KMS-11 (cell line): Measurements from ENCODE around the gene MYRIP.
"Not testable (repeated sequence)": the region's sequence is repeated elsewhere in the genome, so short reads cannot be mapped to it uniquely, and the experiment has no call there.

Source experiments
- H2AFZ ChIP-seq: fragments of 200-600 bp; sonication (generic); 2 replicates; pipeline ENCODE4 v1.6.1; 2016; ENCODE audit warnings: antibody characterized with exemption, mixed run types, low read depth
- H3K27ac ChIP-seq: fragments of 200-600 bp; sonication (generic); 2 replicates; pipeline ENCODE4 v1.6.1; 2016; ENCODE audit warnings: mild to moderate bottlenecking, mixed run types
- H3K27me3 ChIP-seq: fragments of 200-600 bp; sonication (generic); 2 replicates; pipeline ENCODE4 v1.6.1; 2017; ENCODE audit warnings: mild to moderate bottlenecking, low read depth, mixed run types, moderate library complexity; ENCODE audit not compliant: insufficient read depth
- H3K36me3 ChIP-seq: fragments of 200-600 bp; sonication (generic); 2 replicates; pipeline ENCODE4 v1.6.1; 2017; ENCODE audit warnings: mild to moderate bottlenecking, mixed run types; ENCODE audit not compliant: insufficient read depth
- H3K4me1 ChIP-seq: fragments of 200-600 bp; sonication (generic); 2 replicates; pipeline ENCODE4 v1.6.1; 2016; ENCODE audit warnings: mild to moderate bottlenecking, low read depth, mixed run types; ENCODE audit not compliant: poor library complexity, severe bottlenecking
- H3K4me2 ChIP-seq: fragments of 200-600 bp; sonication (generic); 2 replicates; pipeline ENCODE4 v1.7.0; 2016; ENCODE audit warnings: mild to moderate bottlenecking, mixed run types
- H3K4me3 ChIP-seq: fragments of 200-600 bp; sonication (generic); IDR thresholded peaks from 2 replicates; pipeline ENCODE4 v1.6.1; 2017; ENCODE audit warnings: low read depth, low read length, mixed read lengths; ENCODE audit not compliant: insufficient read depth
- H3K79me2 ChIP-seq: fragments of 200-600 bp; sonication (generic); 2 replicates; pipeline ENCODE4 v1.6.1; 2016; ENCODE audit warnings: low read depth, mixed run types; ENCODE audit not compliant: insufficient read depth
- H3K9ac ChIP-seq: fragments of 200-600 bp; sonication (generic); 2 replicates; pipeline ENCODE4 v1.6.1; 2016; ENCODE audit warnings: mild to moderate bottlenecking, mixed run types
- H4K20me1 ChIP-seq: fragments of 200-600 bp; sonication (generic); 2 replicates; pipeline ENCODE4 v1.6.1; 2016; ENCODE audit warnings: mild to moderate bottlenecking, mixed run types; ENCODE audit not compliant: insufficient read depth
- CTCF ChIP-seq: fragments of 200-600 bp; sonication (generic); conservative IDR thresholded peaks from 2 replicates; pipeline ENCODE4 v1.6.1; 2017; ENCODE audit warnings: low read depth, mild to moderate bottlenecking, antibody characterized with exemption, low read length, moderate library complexity, mixed read lengths

Gene MYRIP

GRCh38 chr3:40070816-40071215 lies 261.4 kb downstream of the MYRIP start:
- no peak overlapping the region for H3K27ac ChIP-seq

GRCh38 chr3:40071683-40072238 lies 262.4 kb downstream of the MYRIP start:
- H3K9ac ChIP-seq: no peak overlapping the region
- H3K4me2 ChIP-seq: no peak overlapping the region
- H4K20me1 ChIP-seq: no peaks in the 10 kb centered on the region
- H3K79me2 ChIP-seq: no peaks in the 10 kb centered on the region
- no peaks in the 10 kb centered on the region for H3K4me1 ChIP-seq
- H3K36me3 ChIP-seq: no peaks in the 10 kb centered on the region
- no peak for TF ChIP-seq CTCF
- H3K4me3 ChIP-seq: no peak overlapping the region
- H3K27me3 ChIP-seq: no peaks in the 10 kb centered on the region
- no peak overlapping the region for H3K27ac ChIP-seq
- H2AFZ ChIP-seq: no peak overlapping the region

More at GRCh38 chr3:40070816-40071215, 261.4 kb downstream of the MYRIP start:
- TF ChIP-seq CTCF: no peak
- Histone ChIP-seq H2AFZ (no peak overlapping the region), H3K9ac (no peak overlapping the region), H4K20me1 (no peaks in the 10 kb centered on the region), H3K4me1 (no peaks in the 10 kb centered on the region), H3K4me2 (no peak overlapping the region), H3K79me2 (no peaks in the 10 kb centered on the region), H3K27me3 (no peaks in the 10 kb centered on the region), H3K36me3 (no peaks in the 10 kb centered on the region), H3K4me3 (no peak overlapping the region)

DNA sequence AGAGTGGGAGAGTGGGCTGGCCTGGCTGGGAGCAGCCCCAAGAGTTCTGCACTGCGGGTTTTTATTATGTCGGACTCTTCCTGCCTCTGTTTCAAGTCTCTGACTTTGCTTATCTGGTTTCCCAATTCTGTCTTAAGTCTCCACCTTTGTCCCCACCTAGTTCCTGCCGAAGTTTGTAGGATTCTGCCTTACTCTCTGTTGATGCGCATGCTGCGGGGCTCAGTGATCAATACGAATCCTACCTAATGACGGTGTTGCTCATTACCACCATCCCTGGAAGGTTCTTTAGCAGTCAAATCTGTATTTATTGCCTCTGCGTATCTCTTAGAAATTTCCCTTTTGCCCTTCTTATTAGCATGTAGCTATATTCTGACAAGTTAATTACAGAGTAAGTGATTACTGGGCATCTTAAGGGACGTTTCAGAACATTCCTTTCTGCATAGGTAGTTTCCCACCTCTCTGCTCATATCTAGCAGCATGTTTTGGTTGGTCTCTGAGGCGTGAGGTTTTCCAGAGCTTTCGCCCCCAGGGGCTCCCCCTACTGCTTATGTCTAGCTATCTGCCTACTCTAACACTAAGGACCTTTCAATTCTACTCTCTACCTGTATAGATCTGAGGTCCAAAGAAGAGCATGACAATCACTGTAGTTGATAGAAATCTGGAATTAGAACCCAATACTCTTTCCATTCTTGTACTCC lies 264.1 kb downstream of the MYRIP start:
- no peak overlapping the region for H3K9ac ChIP-seq
- no peak for TF ChIP-seq CTCF
- H3K4me3 ChIP-seq: no peak overlapping the region
- H2AFZ ChIP-seq: no peak overlapping the region
- no peaks in the 10 kb centered on the region for H3K36me3 ChIP-seq
- H3K27me3 ChIP-seq: no peaks in the 10 kb centered on the region
- H3K4me2 ChIP-seq: no peak overlapping the region
- no peaks in the 10 kb centered on the region for H3K4me1 ChIP-seq
- no peaks in the 10 kb centered on the region for H3K79me2 ChIP-seq
- H3K27ac ChIP-seq: no peak overlapping the region
- H4K20me1 ChIP-seq: no peaks in the 10 kb centered on the region

- H2AFZ ChIP-seq, H3K4me1 ChIP-seq, H3K27me3 ChIP-seq, H3K4me3 ChIP-seq, H3K9ac ChIP-seq, H3K79me2 ChIP-seq, H3K36me3 ChIP-seq, H4K20me1 ChIP-seq, H3K4me2 ChIP-seq, H3K27ac ChIP-seq: not testable (repeated sequence)
Measured at GRCh38 chr3:40077139-40077538, 267.7 kb downstream of the MYRIP start.

DNA sequence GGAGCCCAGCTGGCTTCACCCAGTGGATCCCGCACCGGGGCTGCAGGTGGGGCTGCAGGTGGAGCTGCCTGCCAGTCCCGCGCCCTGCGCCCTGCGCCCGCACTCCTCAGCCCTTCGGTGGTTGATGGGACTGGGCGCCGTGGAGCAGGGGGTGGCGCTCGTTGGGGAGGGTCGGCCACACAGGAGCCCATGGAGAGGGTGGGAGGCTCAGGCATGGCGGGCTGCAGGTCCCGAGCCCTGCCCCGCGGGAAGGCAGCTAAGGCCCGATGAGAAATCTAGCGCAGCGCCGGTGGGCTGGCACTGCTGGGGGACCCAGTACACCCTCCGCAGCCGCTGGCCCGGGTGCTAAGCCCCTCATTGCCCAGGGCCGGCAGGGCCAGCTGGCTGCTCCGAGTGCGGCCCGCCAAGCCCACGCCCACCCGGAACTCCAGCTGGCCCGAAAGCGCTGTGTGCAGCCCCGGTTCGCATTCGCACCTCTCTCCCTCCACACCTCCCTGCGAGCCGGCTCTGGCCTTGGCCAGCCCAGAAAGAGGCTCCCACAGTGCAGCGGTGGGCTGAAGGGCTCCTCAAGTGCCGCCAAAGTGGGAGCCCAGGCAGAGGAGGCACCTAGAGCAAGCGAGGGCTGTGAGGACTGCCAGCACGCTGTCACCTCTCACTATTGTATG lies 268.6 kb downstream of the MYRIP start:
- H3K27me3 ChIP-seq, H3K4me1 ChIP-seq, H2AFZ ChIP-seq, H3K4me2 ChIP-seq, H3K36me3 ChIP-seq, H4K20me1 ChIP-seq, H3K79me2 ChIP-seq, H3K9ac ChIP-seq, H3K27ac ChIP-seq, H3K4me3 ChIP-seq: not testable (repeated sequence)
